Upper lobe of left lung (tissue), 4 donors: ENCODE results near the gene MX1.

Experiments
- POLR2AphosphoS5 ChIP-seq, 2 donors: sonication (generic); formaldehyde crosslinking; IDR thresholded peaks; one replicate each; pipeline ENCODE4 v1.5.1; 2017; ENCODE audit warnings: antibody characterized with exemption in 2 of 2
- TF ChIP-seq, protein P1 (sequence below), 6 experiments: fragments of 450-650 bp in 4 of 6; fragments of 200-600 bp in 2 of 6; sonication (generic) in 2 of 6; IDR thresholded peaks; one replicate each; pipeline ENCODE4 v1.5.1; 2016 to 2019; ENCODE audit warnings: antibody characterized with exemption in 6 of 6

DNA sequence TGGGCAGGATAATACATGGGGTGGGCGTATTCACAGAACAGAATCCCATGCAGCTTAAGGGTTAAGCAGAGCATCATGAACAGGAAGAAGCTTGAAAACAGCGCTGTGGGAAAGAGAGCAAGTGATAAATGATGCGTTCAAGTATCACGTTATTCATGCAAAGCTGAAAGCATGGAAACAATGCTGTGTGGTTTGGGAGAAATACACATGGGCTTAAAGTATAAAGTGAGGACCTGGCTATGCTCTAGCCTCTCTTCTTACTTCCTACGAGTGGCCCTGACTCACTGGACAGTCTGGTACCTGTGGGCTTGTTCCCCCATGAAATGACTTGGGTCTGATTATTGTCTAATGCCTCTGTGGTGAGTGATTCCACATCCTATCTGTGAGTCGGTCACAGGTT is 56.3 kb downstream of the MX1 start:
- TF ChIP-seq, protein P1, sequence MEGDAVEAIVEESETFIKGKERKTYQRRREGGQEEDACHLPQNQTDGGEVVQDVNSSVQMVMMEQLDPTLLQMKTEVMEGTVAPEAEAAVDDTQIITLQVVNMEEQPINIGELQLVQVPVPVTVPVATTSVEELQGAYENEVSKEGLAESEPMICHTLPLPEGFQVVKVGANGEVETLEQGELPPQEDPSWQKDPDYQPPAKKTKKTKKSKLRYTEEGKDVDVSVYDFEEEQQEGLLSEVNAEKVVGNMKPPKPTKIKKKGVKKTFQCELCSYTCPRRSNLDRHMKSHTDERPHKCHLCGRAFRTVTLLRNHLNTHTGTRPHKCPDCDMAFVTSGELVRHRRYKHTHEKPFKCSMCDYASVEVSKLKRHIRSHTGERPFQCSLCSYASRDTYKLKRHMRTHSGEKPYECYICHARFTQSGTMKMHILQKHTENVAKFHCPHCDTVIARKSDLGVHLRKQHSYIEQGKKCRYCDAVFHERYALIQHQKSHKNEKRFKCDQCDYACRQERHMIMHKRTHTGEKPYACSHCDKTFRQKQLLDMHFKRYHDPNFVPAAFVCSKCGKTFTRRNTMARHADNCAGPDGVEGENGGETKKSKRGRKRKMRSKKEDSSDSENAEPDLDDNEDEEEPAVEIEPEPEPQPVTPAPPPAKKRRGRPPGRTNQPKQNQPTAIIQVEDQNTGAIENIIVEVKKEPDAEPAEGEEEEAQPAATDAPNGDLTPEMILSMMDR (IDR thresholded peaks at IDR 0.05): no peak
- no peak for TF ChIP-seq POLR2AphosphoS5 (IDR thresholded peaks at IDR 0.05)
